Measurements from ENCODE around the gene USP3.

Gene USP3

DNA sequence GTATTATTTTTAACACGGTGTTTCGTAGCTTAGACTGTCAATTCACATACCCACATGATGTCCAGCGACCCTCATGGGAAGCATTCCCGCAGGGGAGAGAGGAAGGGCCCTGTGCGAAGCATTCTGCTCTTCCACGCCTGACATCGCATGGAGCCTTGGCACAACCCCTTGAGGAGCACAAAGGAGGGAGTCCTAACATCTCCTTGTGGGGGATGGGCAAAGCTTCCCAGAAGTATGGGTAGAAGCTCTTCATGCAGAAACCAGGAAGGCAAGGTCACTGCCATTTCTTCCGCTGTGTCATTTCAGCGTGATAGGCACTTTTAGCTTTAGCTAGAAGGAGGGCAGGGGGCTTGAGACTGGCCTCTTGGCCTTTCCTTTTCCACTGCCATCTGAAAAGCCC lies 28.7 kb upstream of the USP3 start:
- no peak for DNase-seq (ENCODE audit: low read depth)
- H3K4me3 ChIP-seq (ENCODE audit: low read length): no peak overlapping the region
- TF ChIP-seq, protein P1, sequence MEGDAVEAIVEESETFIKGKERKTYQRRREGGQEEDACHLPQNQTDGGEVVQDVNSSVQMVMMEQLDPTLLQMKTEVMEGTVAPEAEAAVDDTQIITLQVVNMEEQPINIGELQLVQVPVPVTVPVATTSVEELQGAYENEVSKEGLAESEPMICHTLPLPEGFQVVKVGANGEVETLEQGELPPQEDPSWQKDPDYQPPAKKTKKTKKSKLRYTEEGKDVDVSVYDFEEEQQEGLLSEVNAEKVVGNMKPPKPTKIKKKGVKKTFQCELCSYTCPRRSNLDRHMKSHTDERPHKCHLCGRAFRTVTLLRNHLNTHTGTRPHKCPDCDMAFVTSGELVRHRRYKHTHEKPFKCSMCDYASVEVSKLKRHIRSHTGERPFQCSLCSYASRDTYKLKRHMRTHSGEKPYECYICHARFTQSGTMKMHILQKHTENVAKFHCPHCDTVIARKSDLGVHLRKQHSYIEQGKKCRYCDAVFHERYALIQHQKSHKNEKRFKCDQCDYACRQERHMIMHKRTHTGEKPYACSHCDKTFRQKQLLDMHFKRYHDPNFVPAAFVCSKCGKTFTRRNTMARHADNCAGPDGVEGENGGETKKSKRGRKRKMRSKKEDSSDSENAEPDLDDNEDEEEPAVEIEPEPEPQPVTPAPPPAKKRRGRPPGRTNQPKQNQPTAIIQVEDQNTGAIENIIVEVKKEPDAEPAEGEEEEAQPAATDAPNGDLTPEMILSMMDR (conservative IDR thresholded peaks at IDR 0.05; ENCODE audit: low read depth, low read length): no peak

DNA sequence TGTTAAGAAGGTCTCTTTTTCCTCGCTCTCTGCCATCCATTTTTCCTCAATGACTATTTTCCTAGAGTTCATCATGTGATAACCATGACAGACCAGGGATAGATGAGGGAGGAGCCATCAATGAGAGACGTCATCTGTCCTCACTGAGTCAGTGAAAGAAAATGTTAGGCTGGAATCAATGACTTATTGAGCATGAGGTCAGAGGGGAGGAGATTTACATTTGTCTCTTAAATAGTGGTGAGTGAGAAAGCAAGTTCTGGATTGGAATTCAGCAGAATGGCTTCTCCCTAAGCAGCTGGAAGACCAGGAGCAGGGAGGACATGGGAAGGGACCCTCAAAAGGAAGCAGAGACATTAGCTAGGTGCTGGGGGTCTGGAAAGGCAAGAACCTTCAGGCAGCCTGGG lies 28.2 kb upstream of the USP3 start:
- peak; percentile 87 for DNase-seq (ENCODE audit: low read depth)
- TF ChIP-seq, protein P1 (conservative IDR thresholded peaks at IDR 0.05; ENCODE audit: low read depth, low read length): no peak
- no peak overlapping the region for H3K4me3 ChIP-seq (ENCODE audit: low read length)

DNA sequence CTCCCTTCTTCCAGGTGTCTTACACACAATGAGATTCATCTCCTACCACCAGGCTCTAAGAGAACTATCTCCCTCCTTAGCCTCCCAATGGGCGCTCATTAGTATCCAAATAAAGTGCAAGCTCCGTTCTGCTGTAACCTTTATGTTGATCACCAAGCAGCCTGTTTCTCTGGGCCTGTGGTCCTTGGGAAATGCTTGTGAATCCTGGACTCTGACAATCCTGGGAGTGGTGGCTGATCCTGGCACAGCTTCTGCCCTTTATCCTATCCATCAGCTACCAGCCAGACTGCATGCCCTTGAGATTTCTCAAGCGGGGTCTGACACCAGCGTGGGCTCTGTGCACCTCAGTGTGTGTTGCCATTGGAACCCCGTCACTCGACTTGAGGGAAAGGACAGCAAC lies 26.1 kb upstream of the USP3 start:
- TF ChIP-seq, protein P1 (conservative IDR thresholded peaks at IDR 0.05; ENCODE audit: low read depth, low read length): no peak
- no peak overlapping the region for H3K4me3 ChIP-seq (ENCODE audit: low read length)
- no peak for DNase-seq (ENCODE audit: low read depth)

DNA sequence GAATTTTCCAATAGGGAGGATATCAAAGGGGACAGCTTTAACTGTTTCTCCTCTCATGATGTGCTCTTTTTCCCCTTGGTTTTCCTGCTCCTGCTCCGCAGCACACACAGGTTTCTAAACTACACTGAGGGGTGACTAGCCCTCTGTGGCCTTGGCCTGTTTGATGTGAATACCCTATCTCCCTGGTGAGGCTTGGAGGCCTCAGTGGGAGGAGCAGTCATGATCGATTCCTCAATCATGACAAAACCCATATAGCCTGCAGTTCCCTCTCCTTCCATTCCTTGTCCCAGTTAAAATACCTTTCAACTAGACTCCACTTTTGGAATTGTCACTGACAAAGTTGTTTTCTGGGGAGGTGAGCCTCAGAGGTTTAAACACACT lies 24.0 kb upstream of the USP3 start:
- TF ChIP-seq, protein P1 (conservative IDR thresholded peaks at IDR 0.05; ENCODE audit: low read depth, low read length): no peak
- no peak overlapping the region for H3K4me3 ChIP-seq (ENCODE audit: low read length)
- no peak for DNase-seq (ENCODE audit: low read depth)

DNA sequence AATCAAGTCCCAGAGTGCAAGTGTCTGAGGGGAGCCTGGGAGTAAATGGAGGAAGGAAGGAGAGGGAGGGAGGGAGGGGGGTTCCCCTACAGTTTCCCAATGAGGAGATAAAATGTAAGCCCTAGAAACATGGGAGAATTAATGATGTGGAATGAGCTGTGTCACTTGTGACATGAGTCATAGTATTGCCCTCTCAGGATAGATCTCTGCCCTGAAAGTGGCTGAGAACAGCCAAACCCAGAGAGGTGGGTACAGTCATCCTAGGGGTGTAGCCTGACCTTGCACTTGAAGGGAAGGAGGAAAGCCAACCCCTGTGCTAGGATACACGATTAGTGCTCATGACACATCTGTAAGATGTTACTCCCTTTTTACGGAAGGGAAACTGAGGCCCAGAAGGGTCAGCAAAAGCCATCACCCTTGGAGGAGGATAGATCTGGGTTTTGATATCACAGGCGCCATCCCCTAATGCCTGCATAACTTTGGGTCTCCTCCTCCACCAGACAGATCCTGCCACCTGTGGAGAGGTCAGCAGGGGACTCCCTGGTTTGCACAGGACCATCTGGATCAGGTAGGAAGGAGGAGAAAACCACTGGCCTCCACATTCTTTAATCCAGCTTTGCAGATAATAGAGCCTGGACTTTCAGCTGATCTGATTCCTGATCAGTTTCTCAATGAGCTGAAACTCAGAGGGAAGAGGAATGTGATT lies 23.1 kb upstream of the USP3 start:
- TF ChIP-seq, protein P1 (conservative IDR thresholded peaks at IDR 0.05; ENCODE audit: low read depth, low read length): no peak
- DNase-seq (ENCODE audit: low read depth): no peak

DNA sequence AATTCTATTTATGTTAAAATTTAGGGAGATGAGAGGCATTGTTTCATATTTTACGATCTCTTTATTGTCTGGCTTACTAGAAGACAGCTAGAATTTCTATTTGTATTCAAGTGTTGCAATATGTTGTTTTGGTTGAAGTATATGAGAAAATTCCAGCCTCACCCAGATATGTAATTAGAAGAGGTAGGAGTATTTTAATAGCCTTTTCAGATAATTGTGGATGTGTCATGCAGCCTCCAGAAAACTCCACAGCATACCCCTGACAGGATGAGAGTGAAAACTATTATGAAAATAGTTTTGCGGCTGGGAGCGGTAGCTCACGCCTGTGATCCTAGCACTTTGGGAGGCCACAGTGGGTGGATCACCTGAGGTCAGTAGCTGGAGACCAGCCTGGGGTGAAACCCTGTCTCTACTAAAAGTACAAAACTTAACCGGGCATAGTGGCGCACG lies 21.5 kb upstream of the USP3 start:
- TF ChIP-seq, protein P1 (conservative IDR thresholded peaks at IDR 0.05; ENCODE audit: low read depth, low read length): no peak
- no peak overlapping the region for H3K4me3 ChIP-seq (ENCODE audit: low read length)
- no peak for DNase-seq (ENCODE audit: low read depth)

More for the DNA sequence above, 23.1 kb upstream of the USP3 start:
- H3K4me3 ChIP-seq (ENCODE audit: low read length): no peak overlapping the region
